IMR-90 (cell line): ENCODE measurements around the gene C3orf38. TPM values are rescaled to one million over a fixed set of nuclear protein-coding genes. Genes with fewer than 3 reads are reported as not detected.
A peak's percentile ranks its signal among the peaks of the same experiment; 100 is the strongest.

Experiments
- ATAC-seq: fragments of 200-7000 bp; cut with Tn5 transposase; 2 replicates; pipeline ENCODE4 v1.9.1; 2020; ENCODE audit warnings: low read depth, mild to moderate bottlenecking, moderate library complexity
- BruUV-seq: library from RNA; stranded (reverse); fragments of 400-500 nt; replicated peaks from 2 replicates; lab custom pipeline; 2021; lab: Mats Ljungman, UMichigan
- CTCF ChIA-PET: fragments of 300-600 bp; formaldehyde crosslinking; extraction: SDS; loops from one replicate; lab custom pipeline; 2021; ENCODE audit warnings: antibody characterized with exemption; lab: Yijun Ruan, JAX
- POLR2A ChIA-PET: fragments of 300-600 bp; sonication (Branson Sonifier 250); formaldehyde crosslinking; loops from one replicate; lab custom pipeline; 2022; ENCODE audit warnings: antibody characterized with exemption; ENCODE audit not compliant: unreplicated experiment; lab: Charles Lee
- DNase-seq: peaks from one replicate; pipeline ENCODE4 v3.0.0; 2013
- H2AFZ ChIP-seq: replicated peaks from 2 replicates; pipeline ENCODE3; 2013; ENCODE audit warnings: low read length, mild to moderate bottlenecking; ENCODE audit not compliant: poor library complexity
- H2AK5ac ChIP-seq: 2 replicates; pipeline ENCODE4 v1.6.1; 2013; ENCODE audit warnings: low read depth, low read length, inconsistent platforms
- H2AK9ac ChIP-seq: replicated peaks from 2 replicates; pipeline ENCODE3; 2013; ENCODE audit warnings: mild to moderate bottlenecking, low read depth, low read length, moderate library complexity; ENCODE audit not compliant: poor library complexity
- H2BK120ac ChIP-seq: 2 replicates; pipeline ENCODE4 v1.6.1; 2013; ENCODE audit warnings: low read depth, low read length, inconsistent platforms
- H2BK15ac ChIP-seq: 3 replicates; pipeline ENCODE4 v1.6.1; 2013; ENCODE audit warnings: low read depth, low read length, inconsistent platforms
- H2BK20ac ChIP-seq: 2 replicates; pipeline ENCODE4 v1.6.1; 2013; ENCODE audit warnings: low read depth, mild to moderate bottlenecking, inconsistent platforms, low read length, moderate library complexity
- H2BK5ac ChIP-seq: 2 replicates; pipeline ENCODE4 v1.6.1; 2013; ENCODE audit warnings: mild to moderate bottlenecking, low read depth, low read length, inconsistent platforms; ENCODE audit not compliant: poor library complexity, severe bottlenecking
- H3K14ac ChIP-seq: replicated peaks from 2 replicates; pipeline ENCODE4 v1.6.1; 2013; ENCODE audit warnings: low read depth, low read length, inconsistent platforms
- H3K18ac ChIP-seq: 2 replicates; pipeline ENCODE4 v1.6.1; 2013; ENCODE audit warnings: low read depth, low read length, control low read depth
- H3K23ac ChIP-seq: 2 replicates; pipeline ENCODE4 v1.6.1; 2013; ENCODE audit warnings: low read depth, low read length, inconsistent platforms
- H3K27ac ChIP-seq: 2 replicates; pipeline ENCODE4 v1.5.1; 2013; ENCODE audit warnings: mild to moderate bottlenecking, control low read depth, low read length; ENCODE audit not compliant: insufficient read depth
- H3K27me3 ChIP-seq: 2 replicates; pipeline ENCODE4 v1.6.1; 2013; ENCODE audit warnings: low read length; ENCODE audit not compliant: control insufficient read depth, insufficient read depth
- H3K36me3 ChIP-seq: 2 replicates; pipeline ENCODE4 v1.6.1; 2013; ENCODE audit warnings: low read length, mixed read lengths; ENCODE audit not compliant: control insufficient read depth, insufficient read depth
- H3K4ac ChIP-seq: 2 replicates; pipeline ENCODE4 v1.6.1; 2013; ENCODE audit warnings: low read depth, low read length, inconsistent platforms
- H3K4me1 ChIP-seq: 2 replicates; pipeline ENCODE4 v1.6.1; 2013; ENCODE audit warnings: low read length, mixed read lengths; ENCODE audit not compliant: control insufficient read depth, insufficient read depth
- H3K4me2 ChIP-seq: 2 replicates; pipeline ENCODE4 v1.6.1; 2013; ENCODE audit warnings: low read depth, mild to moderate bottlenecking, control low read depth, low read length, moderate library complexity
- H3K4me3 ChIP-seq: 2 replicates; pipeline ENCODE4 v1.5.1; 2013; ENCODE audit warnings: low read depth, mild to moderate bottlenecking, control low read depth, low read length, moderate library complexity; ENCODE audit not compliant: insufficient read depth
- H3K56ac ChIP-seq: 2 replicates; pipeline ENCODE4 v1.6.1; 2013; ENCODE audit warnings: low read length, inconsistent platforms; ENCODE audit not compliant: insufficient read depth; ENCODE audit errors: extremely low read depth
- H3K79me1 ChIP-seq, 2 experiments: 2 replicates each; pipeline ENCODE4 v1.6.1; 2013; ENCODE audit warnings: low read length in 2 of 2, inconsistent platforms in 1 of 2, low read depth in 1 of 2
- H3K9ac ChIP-seq: 2 replicates; pipeline ENCODE4 v1.6.1; 2013; ENCODE audit warnings: low read depth, low read length, control low read depth
- H3K9me1 ChIP-seq: 2 replicates; pipeline ENCODE4 v1.6.1; 2013; ENCODE audit warnings: low read length, inconsistent platforms; ENCODE audit not compliant: insufficient read depth
- H3K9me3 ChIP-seq: 2 replicates; pipeline ENCODE4 v1.6.1; 2013; ENCODE audit warnings: low read length; ENCODE audit not compliant: control insufficient read depth, insufficient read depth
- H4K20me1 ChIP-seq: 2 replicates; pipeline ENCODE4 v1.6.1; 2013; ENCODE audit warnings: low read length, inconsistent platforms; ENCODE audit not compliant: insufficient read depth
- H4K5ac ChIP-seq: 2 replicates; pipeline ENCODE4 v1.6.1; 2013; ENCODE audit warnings: mild to moderate bottlenecking, low read depth, low read length, control low read depth
- H4K8ac ChIP-seq, 2 experiments: 2 replicates each; pipeline ENCODE4 v1.6.1; 2013; ENCODE audit warnings: low read depth in 2 of 2, low read length in 2 of 2, control low read depth in 1 of 2, inconsistent platforms in 1 of 2
- H4K91ac ChIP-seq: 2 replicates; pipeline ENCODE4 v1.6.1; 2013; ENCODE audit warnings: low read depth, low read length, inconsistent platforms; ENCODE audit not compliant: insufficient read depth
- RCOR1 ChIP-seq: IDR thresholded peaks from 2 replicates; pipeline ENCODE4 v1.6.1; 2012; ENCODE audit warnings: mild to moderate bottlenecking, low read length, improper control_type of control experiment; ENCODE audit not compliant: insufficient replicate concordance
- whole genome bisulfite sequencing, 2 experiments: methylation state at CpG; one replicate each; pipeline versions ENCODE4 v1.1.5 to v1.1.7; 2013; ENCODE audit warnings: missing lambda C conversion rate in 2 of 2; ENCODE audit not compliant: insufficient read length in 1 of 2; ENCODE audit errors: extremely low coverage in 2 of 2; 5-methylcytosine and 5-hydroxymethylcytosine counted together
- dilution Hi-C: fragments of 300-500 bp; cut with HindIII; formaldehyde crosslinking; loops from one replicate; pipeline ENCODE4 v1.14.3; 2018; ENCODE audit warnings: low sequenced_read_pairs; ENCODE audit not compliant: unreplicated experiment
- in situ Hi-C: fragments of 300-500 bp; cut with MboI; formaldehyde crosslinking; loops from 3 replicates; pipeline ENCODE4 v1.14.3; 2019; ENCODE audit warnings: low sequenced_read_pairs, inconsistent platforms, mixed read lengths
- intact Hi-C: fragments of 100-400 bp; cut with micrococcal nuclease; formaldehyde crosslinking; loops from 2 replicates; pipeline ENCODE4 v1.10.0; 2022
- polyA plus RNA-seq, 3 experiments: library from polyadenylated mRNA; depleted of rRNA; stranded (reverse); fragments of >200 nt; gene quantifications; 2 replicates each; pipeline ENCODE4 v1.2.3, GENCODE V29; 2012; ENCODE audit warnings: low replicate concordance in 1 of 3
- total RNA-seq: library from RNA; depleted of rRNA; stranded (reverse); fragments of >200 nt; gene quantifications from 2 replicates; pipeline ENCODE4 v1.2.3, GENCODE V29; 2012

The C3orf38 gene
- total and polyA plus RNA-seq, 2 of the 4 experiments (the other 2 are of a cell fraction) = 11.1 to 16.7 TPM

DNA sequence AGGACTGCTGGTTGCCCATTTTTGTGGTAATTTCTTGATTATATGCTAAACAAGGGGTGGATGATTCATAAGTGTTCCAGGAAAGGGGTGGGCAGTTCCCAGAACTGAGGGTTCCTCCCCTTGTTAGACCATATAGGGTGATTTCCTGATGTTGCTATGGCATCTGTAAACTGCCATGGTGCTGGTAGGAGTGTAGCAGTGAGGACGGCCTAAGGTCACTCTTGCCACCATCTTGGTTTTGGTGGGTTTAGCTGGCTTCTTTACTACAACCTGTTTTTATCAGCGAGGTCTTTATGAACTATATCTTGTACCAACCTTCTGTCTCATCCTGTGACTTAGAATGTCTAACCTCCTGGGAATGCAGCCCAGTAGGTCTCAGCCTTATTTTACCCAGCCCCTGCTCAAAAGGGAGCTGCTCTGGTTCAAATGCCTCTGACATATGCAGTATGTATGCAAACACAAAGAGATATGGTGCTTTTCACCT, 46.2 kb downstream of the C3orf38 start:
- ChIA-PET CTCF (interaction anchor here (0.6 kb wide), 1 partner anchor 24 kb away, joined by 4 read pairs; no protein-coding TSS in a partner anchor), POLR2A (no interaction called here)
- Histone ChIP-seq H3K9me1 (no peaks in the 10 kb centered on the region), H2BK120ac (peak overlapping the region; percentile 63; the same call in 1 of the 2 replicates), H2BK20ac (no peak overlapping the region), H3K4ac (no peak overlapping the region), H3K27me3 (0 out of 2 replicates have a peak, but pooled peaks cover 1% of the 10 kb centered on the region), H3K9me3 (no peaks in the 10 kb centered on the region), H4K8ac (peak overlapping the region; percentile 13 to 63; a peak in 1 of 4 replicates), H2AK9ac (no peak overlapping the region), H4K20me1 (no peaks in the 10 kb centered on the region), H3K79me1 (no peaks in the 10 kb centered on the region), H2BK5ac (no peak overlapping the region), H3K23ac (no peak overlapping the region), H2BK15ac (no peak overlapping the region), H3K18ac (no peak overlapping the region), H3K14ac (no peak overlapping the region), H3K4me2 (no peak overlapping the region), H3K9ac (no peak overlapping the region), H3K4me1 (0 out of 2 replicates have a peak, but pooled peaks cover 1% of the 10 kb centered on the region), H3K4me3 (no peak overlapping the region), H3K56ac (no peak overlapping the region), H4K5ac (no peak overlapping the region), H3K27ac (no peak overlapping the region), H2AFZ (no peak overlapping the region), H2AK5ac (no peak overlapping the region), H4K91ac (0 out of 2 replicates have a peak overlapping the region, but pooled peaks have one; percentile 1), H3K36me3 (no peaks in the 10 kb centered on the region)
- in situ Hi-C loops = no loop called here
- no peak for TF ChIP-seq RCOR1
- WGBS, 2 experiments = no CpG with 5 or more reads among the region's 2 CpGs
- BruUV-seq = no TSS peak
- intact Hi-C loops = no loop called here
- ATAC-seq (peak; percentile 90), DNase-seq (peak; percentile 56)
- dilution Hi-C loops = no loop called here
